ENCODE data around the gene EOLA1.
"Not testable (repeated sequence)": the region's sequence is repeated elsewhere in the genome, so short reads cannot be mapped to it uniquely, and the experiment has no call there.

The EOLA1 gene

GRCh38 chrX:149545545-149546543, 5.0 kb downstream of the EOLA1 start:
- H3K4me3 ChIP-seq (ENCODE audit: low read depth in 1 of 2, low read length in 2 of 2); H3K27me3 ChIP-seq (ENCODE audit: insufficient read depth, low read length, poor library complexity); H4K20me1 ChIP-seq (ENCODE audit: insufficient read depth, low read length); H3K9me3 ChIP-seq (ENCODE audit: insufficient read depth, low read length, severe bottlenecking); H3K9ac ChIP-seq (ENCODE audit: low read depth, low read length); H3K36me3 ChIP-seq (ENCODE audit: insufficient read depth, low read length); ATAC-seq (ENCODE audit: insufficient read depth, low read depth); H3K27ac ChIP-seq (ENCODE audit: low read length); H3K4me1 ChIP-seq (ENCODE audit: insufficient read depth, low read length); H3K4me2 ChIP-seq (ENCODE audit: insufficient read depth, low read length); H2AFZ ChIP-seq (ENCODE audit: low read depth, low read length); H3K79me2 ChIP-seq (ENCODE audit: insufficient read depth, low read length): not testable (repeated sequence)
- TF ChIP-seq CTCF (IDR thresholded peaks at IDR 0.05; ENCODE audit: borderline replicate concordance, extremely low read depth, low read length, poor library complexity, severe bottlenecking), result peak; percentile 22
- peak; percentile 10 for DNase-seq

- not testable (repeated sequence) for H3K9me3 ChIP-seq (ENCODE audit: insufficient read depth, low read length, severe bottlenecking); H3K27me3 ChIP-seq (ENCODE audit: insufficient read depth, low read length, poor library complexity); H3K36me3 ChIP-seq (ENCODE audit: insufficient read depth, low read length); ATAC-seq (ENCODE audit: insufficient read depth, low read depth); H3K79me2 ChIP-seq (ENCODE audit: insufficient read depth, low read length); H3K4me2 ChIP-seq (ENCODE audit: insufficient read depth, low read length); H3K4me1 ChIP-seq (ENCODE audit: insufficient read depth, low read length); H2AFZ ChIP-seq (ENCODE audit: low read depth, low read length); H3K9ac ChIP-seq (ENCODE audit: low read depth, low read length); H3K4me3 ChIP-seq (ENCODE audit: low read depth in 1 of 2, low read length in 2 of 2); H4K20me1 ChIP-seq (ENCODE audit: insufficient read depth, low read length); H3K27ac ChIP-seq (ENCODE audit: low read length); DNase-seq
Observed at GRCh38 chrX:149546962-149547361, 6.2 kb downstream of the EOLA1 start.

GRCh38 chrX:149547782-149548181, 7.0 kb downstream of the EOLA1 start:
- H3K36me3 ChIP-seq (ENCODE audit: insufficient read depth, low read length); H3K4me1 ChIP-seq (ENCODE audit: insufficient read depth, low read length); H3K9me3 ChIP-seq (ENCODE audit: insufficient read depth, low read length, severe bottlenecking); H3K4me2 ChIP-seq (ENCODE audit: insufficient read depth, low read length); DNase-seq; H2AFZ ChIP-seq (ENCODE audit: low read depth, low read length); ATAC-seq (ENCODE audit: insufficient read depth, low read depth); H3K4me3 ChIP-seq (ENCODE audit: low read depth in 1 of 2, low read length in 2 of 2); H4K20me1 ChIP-seq (ENCODE audit: insufficient read depth, low read length); H3K27me3 ChIP-seq (ENCODE audit: insufficient read depth, low read length, poor library complexity); H3K27ac ChIP-seq (ENCODE audit: low read length); H3K9ac ChIP-seq (ENCODE audit: low read depth, low read length); H3K79me2 ChIP-seq (ENCODE audit: insufficient read depth, low read length): not testable (repeated sequence)

GRCh38 chrX:149549701-149550100, 8.9 kb downstream of the EOLA1 start, which contains the start of gene HSFX3:
Gene HSFX3, minus strand, starts transcription at chrX:149549924. Its CDS starts 72 bp downstream, at chrX:149549852.
- H3K79me2 ChIP-seq (ENCODE audit: insufficient read depth, low read length); DNase-seq; H4K20me1 ChIP-seq (ENCODE audit: insufficient read depth, low read length); H3K4me2 ChIP-seq (ENCODE audit: insufficient read depth, low read length); ATAC-seq (ENCODE audit: insufficient read depth, low read depth); H3K9me3 ChIP-seq (ENCODE audit: insufficient read depth, low read length, severe bottlenecking); H3K27me3 ChIP-seq (ENCODE audit: insufficient read depth, low read length, poor library complexity); H3K9ac ChIP-seq (ENCODE audit: low read depth, low read length); H2AFZ ChIP-seq (ENCODE audit: low read depth, low read length); H3K4me3 ChIP-seq (ENCODE audit: low read depth in 1 of 2, low read length in 2 of 2); H3K4me1 ChIP-seq (ENCODE audit: insufficient read depth, low read length); H3K27ac ChIP-seq (ENCODE audit: low read length); H3K36me3 ChIP-seq (ENCODE audit: insufficient read depth, low read length): not testable (repeated sequence)

GRCh38 chrX:149550454-149550853, 9.6 kb downstream of the EOLA1 start:
- H3K9me3 ChIP-seq (ENCODE audit: insufficient read depth, low read length, severe bottlenecking); H4K20me1 ChIP-seq (ENCODE audit: insufficient read depth, low read length); H3K4me2 ChIP-seq (ENCODE audit: insufficient read depth, low read length); H3K4me3 ChIP-seq (ENCODE audit: low read depth in 1 of 2, low read length in 2 of 2); H3K9ac ChIP-seq (ENCODE audit: low read depth, low read length); H3K36me3 ChIP-seq (ENCODE audit: insufficient read depth, low read length); DNase-seq; H3K79me2 ChIP-seq (ENCODE audit: insufficient read depth, low read length); H2AFZ ChIP-seq (ENCODE audit: low read depth, low read length); H3K27ac ChIP-seq (ENCODE audit: low read length); H3K27me3 ChIP-seq (ENCODE audit: insufficient read depth, low read length, poor library complexity); H3K4me1 ChIP-seq (ENCODE audit: insufficient read depth, low read length): not testable (repeated sequence)
- peak; percentile 60 for ATAC-seq (ENCODE audit: insufficient read depth, low read depth)

- H3K27ac ChIP-seq (ENCODE audit: low read length); H3K36me3 ChIP-seq (ENCODE audit: insufficient read depth, low read length); H2AFZ ChIP-seq (ENCODE audit: low read depth, low read length); H3K4me2 ChIP-seq (ENCODE audit: insufficient read depth, low read length); H3K27me3 ChIP-seq (ENCODE audit: insufficient read depth, low read length, poor library complexity); H4K20me1 ChIP-seq (ENCODE audit: insufficient read depth, low read length); ATAC-seq (ENCODE audit: insufficient read depth, low read depth); H3K4me3 ChIP-seq (ENCODE audit: low read depth in 1 of 2, low read length in 2 of 2); H3K9me3 ChIP-seq (ENCODE audit: insufficient read depth, low read length, severe bottlenecking); H3K79me2 ChIP-seq (ENCODE audit: insufficient read depth, low read length); DNase-seq; H3K4me1 ChIP-seq (ENCODE audit: insufficient read depth, low read length); H3K9ac ChIP-seq (ENCODE audit: low read depth, low read length): not testable (repeated sequence)
Observed at GRCh38 chrX:149551245-149551938, 10.6 kb downstream of the EOLA1 start.

GRCh38 chrX:149551939-149552248, 11.1 kb downstream of the EOLA1 start:
- not testable (repeated sequence) for H3K36me3 ChIP-seq (ENCODE audit: insufficient read depth, low read length); H3K27ac ChIP-seq (ENCODE audit: low read length); ATAC-seq (ENCODE audit: insufficient read depth, low read depth); H3K79me2 ChIP-seq (ENCODE audit: insufficient read depth, low read length); DNase-seq; H3K4me1 ChIP-seq (ENCODE audit: insufficient read depth, low read length); H3K27me3 ChIP-seq (ENCODE audit: insufficient read depth, low read length, poor library complexity); H3K4me3 ChIP-seq (ENCODE audit: low read depth in 1 of 2, low read length in 2 of 2); H3K9me3 ChIP-seq (ENCODE audit: insufficient read depth, low read length, severe bottlenecking); H2AFZ ChIP-seq (ENCODE audit: low read depth, low read length); H3K9ac ChIP-seq (ENCODE audit: low read depth, low read length); H3K4me2 ChIP-seq (ENCODE audit: insufficient read depth, low read length); H4K20me1 ChIP-seq (ENCODE audit: insufficient read depth, low read length)
